Lung (tissue), 12 donors: ENCODE measurements around the gene P2RY2. TPM values are rescaled to one million over a fixed set of nuclear protein-coding genes. Genes with fewer than 3 reads are reported as not detected.
"Not testable (repeated sequence)": the region's sequence is repeated elsewhere in the genome, so short reads cannot be mapped to it uniquely, and the experiment has no call there.

Source experiments
- ATAC-seq: fragments of 200-7000 bp; cut with Tn5 transposase; one replicate; pipeline ENCODE4 v1.9.1; 2020; ENCODE audit warnings: moderate number of reproducible peaks; ENCODE audit not compliant: insufficient read depth, low FRiP score
- DNase-seq, 3 donors: peaks; one replicate each; pipeline ENCODE4 v3.0.0-alpha.2; 2013 to 2017
- H3K27ac ChIP-seq, 2 donors: one replicate each; pipeline ENCODE4 v1.5.1; 2013; ENCODE audit warnings: mild to moderate bottlenecking in 2 of 2, moderate library complexity in 2 of 2, control low read depth in 1 of 2, inconsistent platforms in 1 of 2, low read depth in 1 of 2, low read length in 1 of 2
- H3K27me3 ChIP-seq, 3 donors: one replicate each; pipeline ENCODE4 v1.5.1; 2013; ENCODE audit warnings: low read length in 2 of 3; ENCODE audit not compliant: control insufficient read depth in 3 of 3, insufficient read depth in 3 of 3
- H3K36me3 ChIP-seq, 4 donors: one replicate each; pipeline ENCODE4 v1.5.1; 2013; ENCODE audit warnings: low read length in 4 of 4, mild to moderate bottlenecking in 1 of 4, moderate library complexity in 1 of 4; ENCODE audit not compliant: control insufficient read depth in 4 of 4, insufficient read depth in 4 of 4
- H3K4me1 ChIP-seq, 5 donors: one replicate each; pipeline ENCODE4 v1.5.1; 2013; ENCODE audit warnings: low read length in 5 of 5, mild to moderate bottlenecking in 2 of 5, moderate library complexity in 1 of 5; ENCODE audit not compliant: control insufficient read depth in 5 of 5, insufficient read depth in 5 of 5
- H3K4me3 ChIP-seq: one replicate; pipeline ENCODE4 v1.5.1; 2013; ENCODE audit warnings: mild to moderate bottlenecking, control low read depth, moderate library complexity
- H3K9ac ChIP-seq, 2 donors: one replicate each; pipeline ENCODE4 v1.5.1; 2013; ENCODE audit warnings: low read length in 2 of 2, control low read depth in 1 of 2; ENCODE audit not compliant: insufficient read depth in 1 of 2
- H3K9me3 ChIP-seq, 4 donors: one replicate each; pipeline ENCODE4 v1.5.1; 2013; ENCODE audit warnings: low read length in 3 of 4, mild to moderate bottlenecking in 1 of 4, moderate library complexity in 1 of 4; ENCODE audit not compliant: control insufficient read depth in 4 of 4, insufficient read depth in 3 of 4
- WGBS, 2 donors: extraction: QIAGEN DNeasy Blood & Tissue Kit; methylation state at CpG; one replicate each; pipeline ENCODE4 v1.1.7; 2013; 5-methylcytosine and 5-hydroxymethylcytosine counted together
- polyA plus RNA-seq, 2 donors: library from polyadenylated mRNA; stranded (reverse); fragments of 200-250 nt; gene quantifications; one replicate each; pipeline ENCODE4 v1.2.1, GENCODE V29; 2013
- total RNA-seq, 2 donors: library from RNA; depleted of rRNA in 1 of 2; stranded (reverse); fragments of >200 nt in 1 of 2; gene quantifications; one replicate each; pipeline ENCODE4 v1.2.1, GENCODE V29; 2014 to 2021
- TF ChIP-seq, protein P1 (sequence below): IDR thresholded peaks from 2 replicates; pipeline ENCODE4 v1.5.1; 2012; ENCODE audit warnings: mild to moderate bottlenecking; ENCODE audit errors: control extremely low read depth, extremely low read depth
- donor health status: control.
- donor health status: control.
- donor health status: Bipolar disorder and iron deficiency.
- donor health status: healthy.
- donor health status: DM: yes; HTN: yes; CAD: no.

Gene P2RY2
- total and polyA plus RNA-seq, 4 donors = 3.1 to 13.0 (median 6.5) TPM

DNA sequence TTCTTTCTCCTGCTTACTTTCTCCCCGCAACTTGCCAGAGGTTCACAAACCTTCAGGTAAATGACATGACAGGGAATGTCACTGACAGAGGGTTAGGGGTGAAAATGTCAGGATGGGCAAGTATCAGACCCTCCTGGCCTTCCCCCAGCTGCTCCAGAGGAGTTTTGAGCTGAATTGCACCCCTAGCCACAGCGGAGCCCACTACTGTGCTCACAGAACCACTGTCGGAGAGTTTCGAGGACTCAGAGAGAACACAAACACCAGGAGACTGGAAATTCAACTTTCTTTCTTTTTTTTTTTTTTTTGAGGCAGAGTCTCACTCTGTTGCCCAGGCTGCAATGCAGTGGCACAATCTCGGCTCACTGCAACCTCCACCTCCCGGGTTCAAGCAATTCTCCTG lies 21.5 kb upstream of the P2RY2 start:
- TF ChIP-seq, protein P1, sequence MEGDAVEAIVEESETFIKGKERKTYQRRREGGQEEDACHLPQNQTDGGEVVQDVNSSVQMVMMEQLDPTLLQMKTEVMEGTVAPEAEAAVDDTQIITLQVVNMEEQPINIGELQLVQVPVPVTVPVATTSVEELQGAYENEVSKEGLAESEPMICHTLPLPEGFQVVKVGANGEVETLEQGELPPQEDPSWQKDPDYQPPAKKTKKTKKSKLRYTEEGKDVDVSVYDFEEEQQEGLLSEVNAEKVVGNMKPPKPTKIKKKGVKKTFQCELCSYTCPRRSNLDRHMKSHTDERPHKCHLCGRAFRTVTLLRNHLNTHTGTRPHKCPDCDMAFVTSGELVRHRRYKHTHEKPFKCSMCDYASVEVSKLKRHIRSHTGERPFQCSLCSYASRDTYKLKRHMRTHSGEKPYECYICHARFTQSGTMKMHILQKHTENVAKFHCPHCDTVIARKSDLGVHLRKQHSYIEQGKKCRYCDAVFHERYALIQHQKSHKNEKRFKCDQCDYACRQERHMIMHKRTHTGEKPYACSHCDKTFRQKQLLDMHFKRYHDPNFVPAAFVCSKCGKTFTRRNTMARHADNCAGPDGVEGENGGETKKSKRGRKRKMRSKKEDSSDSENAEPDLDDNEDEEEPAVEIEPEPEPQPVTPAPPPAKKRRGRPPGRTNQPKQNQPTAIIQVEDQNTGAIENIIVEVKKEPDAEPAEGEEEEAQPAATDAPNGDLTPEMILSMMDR = no peak
- DNase-seq (no peak), ATAC-seq (no peak)
- Histone ChIP-seq H3K27ac (no peak overlapping the region), H3K4me1 (peaks cover 0 to 10% (median 6%) of the 10 kb centered on the region in 5 donors), H3K4me3 (no peak overlapping the region), H3K9ac (no peak overlapping the region), H3K9me3 (peaks cover 0 to 3% (median 0%) of the 10 kb centered on the region in 4 donors), H3K36me3 (no peaks in the 10 kb centered on the region), H3K27me3 (no peaks in the 10 kb centered on the region)
- WGBS, 2 donors = 80 to 84% methylated on average over 4 to 6 of the region's 6 CpGs

DNA sequence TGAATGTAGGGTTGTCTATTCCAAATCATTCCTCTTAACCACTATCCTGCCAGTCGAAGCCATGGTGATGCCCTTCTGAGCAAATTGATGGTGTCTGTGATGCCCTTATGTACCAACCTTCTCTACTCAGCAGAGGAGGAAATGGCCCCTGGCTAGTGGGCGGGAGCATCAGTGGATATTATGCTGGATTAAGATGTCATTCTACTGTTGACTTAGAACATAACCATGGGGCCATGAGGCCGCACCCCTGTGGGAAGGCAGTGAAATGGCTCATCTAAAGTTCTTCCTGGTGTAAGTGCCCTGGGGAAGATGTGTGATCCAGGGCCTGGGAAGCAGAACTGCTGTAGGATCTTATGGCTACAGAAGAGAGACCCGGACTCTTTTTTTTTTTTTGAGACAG lies 20.7 kb upstream of the P2RY2 start:
- Histone ChIP-seq H3K4me1 (peaks cover 0 to 14% (median 7%) of the 10 kb centered on the region in 5 donors), H3K36me3 (no peaks in the 10 kb centered on the region), H3K27me3 (no peaks in the 10 kb centered on the region), H3K4me3 (no peak overlapping the region), H3K27ac (no peak overlapping the region), H3K9me3 (peaks cover 0 to 3% (median 0%) of the 10 kb centered on the region in 4 donors), H3K9ac (no peak overlapping the region)
- DNase-seq (no peak), ATAC-seq (no peak)
- 95 to 96% methylated on average over 4 of the region's 4 CpGs for WGBS, 2 donors
- TF ChIP-seq, protein P1 = no peak

- 97% methylated on average over 7 of the region's 7 CpGs for WGBS, 2 donors
- DNase-seq = not testable (repeated sequence)
These were observed 20.3 kb upstream of the P2RY2 start for GRCh38 chr11:73197787-73198186.

DNA sequence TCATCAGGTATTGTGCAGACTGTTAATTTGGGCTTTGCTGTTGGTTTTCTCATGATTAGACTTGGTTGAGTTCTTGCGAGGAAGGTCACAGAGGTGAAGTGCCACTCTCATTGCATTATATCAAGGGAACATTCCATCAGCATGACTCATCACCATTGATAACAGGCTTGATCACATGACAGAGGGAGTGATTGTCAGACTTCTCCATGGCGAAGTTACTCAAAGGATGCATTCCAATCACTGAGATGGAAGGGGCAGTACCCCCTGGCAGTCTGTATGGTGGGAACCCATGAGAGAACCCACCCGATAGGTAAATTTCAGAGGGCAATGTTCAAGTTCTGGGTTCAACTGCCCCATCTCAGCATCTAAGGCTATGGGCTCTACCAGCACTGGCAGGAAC lies 19.4 kb upstream of the P2RY2 start:
- 55 to 77% methylated on average over 3 of the region's 3 CpGs for WGBS, 2 donors
- Histone ChIP-seq H3K36me3 (no peaks in the 10 kb centered on the region), H3K4me3 (no peak overlapping the region), H3K27me3 (no peaks in the 10 kb centered on the region), H3K9ac (no peak overlapping the region), H3K4me1 (peaks cover 0 to 14% (median 8%) of the 10 kb centered on the region in 5 donors), H3K27ac (peak overlapping the region in 1 of 2 donors; percentile 71), H3K9me3 (peaks cover 0 to 3% (median 0%) of the 10 kb centered on the region in 4 donors)
- DNase-seq (no peak), ATAC-seq (peak; percentile 38)
- TF ChIP-seq, protein P1 = no peak

More at GRCh38 chr11:73197787-73198186, 20.3 kb upstream of the P2RY2 start:
- H3K4me1 ChIP-seq = peaks cover 0 to 14% (median 8%) of the 10 kb centered on the region in 5 donors
- not testable (repeated sequence) for H3K27me3 ChIP-seq, H3K4me3 ChIP-seq, H3K9ac ChIP-seq, H3K27ac ChIP-seq, H3K36me3 ChIP-seq, ATAC-seq, H3K9me3 ChIP-seq
